CD4-positive, alpha-beta T cell treated with Interleukin-4 for 1 hour (primary cell): ENCODE results near the gene MAT1A.
"Not testable (repeated sequence)": the region's sequence is repeated elsewhere in the genome, so short reads cannot be mapped to it uniquely, and the experiment has no call there.

ENCODE experiments used
- DNase-seq, 2 donors: peaks; one replicate each; pipeline ENCODE4 v3.0.0-alpha.2; 2020 to 2022

Gene MAT1A

DNA sequence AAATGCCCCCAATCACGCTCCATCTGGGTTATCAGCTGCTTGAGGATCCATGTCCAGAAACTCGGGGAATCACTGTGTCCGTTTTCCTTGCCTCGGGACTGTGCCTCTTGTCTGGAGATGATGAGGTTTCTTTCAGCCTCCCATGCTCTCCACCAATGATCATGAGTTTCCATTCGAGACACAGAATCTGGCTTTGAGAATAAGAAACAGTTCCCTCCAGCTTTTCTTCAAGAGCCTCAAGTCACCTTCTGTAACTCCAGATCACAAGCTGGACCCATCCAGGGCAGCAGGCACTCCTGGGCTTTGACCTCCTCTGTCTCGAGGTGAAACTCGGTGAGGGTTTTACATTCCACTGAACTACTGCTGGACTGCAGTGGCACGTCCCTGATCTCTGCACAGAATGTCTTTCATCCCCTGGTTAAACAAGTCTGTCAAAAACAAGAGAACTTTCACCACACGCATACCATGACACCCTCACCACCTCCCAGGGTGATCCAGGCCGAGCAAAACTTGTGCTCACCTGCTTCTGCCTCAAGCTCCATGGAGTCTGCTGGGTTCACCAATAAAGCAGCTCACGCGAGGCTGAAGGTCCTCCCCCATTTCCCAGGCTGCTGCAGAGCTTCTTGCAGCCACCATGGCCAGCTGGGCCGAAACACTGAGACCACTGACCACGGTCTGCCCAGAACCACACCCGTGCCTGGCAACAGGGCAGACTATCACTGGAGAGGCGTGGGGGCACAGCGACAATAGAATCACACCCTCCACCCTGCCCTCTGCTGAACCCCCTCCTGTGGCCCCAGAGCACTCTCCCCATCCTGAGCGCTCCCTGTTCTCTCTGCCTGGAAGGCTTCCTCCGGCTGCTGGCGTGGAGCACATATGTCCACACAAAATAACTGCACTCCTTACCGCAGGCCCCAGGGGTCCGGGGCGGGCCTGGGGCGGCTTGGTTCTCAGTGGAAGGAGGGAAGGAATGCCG lies 25.1 kb downstream of the MAT1A start:
- DNase-seq = no peak

- DNase-seq = no peak
Observed at GRCh38 chr10:80261316-80262030, 28.0 kb downstream of the MAT1A start.

DNA sequence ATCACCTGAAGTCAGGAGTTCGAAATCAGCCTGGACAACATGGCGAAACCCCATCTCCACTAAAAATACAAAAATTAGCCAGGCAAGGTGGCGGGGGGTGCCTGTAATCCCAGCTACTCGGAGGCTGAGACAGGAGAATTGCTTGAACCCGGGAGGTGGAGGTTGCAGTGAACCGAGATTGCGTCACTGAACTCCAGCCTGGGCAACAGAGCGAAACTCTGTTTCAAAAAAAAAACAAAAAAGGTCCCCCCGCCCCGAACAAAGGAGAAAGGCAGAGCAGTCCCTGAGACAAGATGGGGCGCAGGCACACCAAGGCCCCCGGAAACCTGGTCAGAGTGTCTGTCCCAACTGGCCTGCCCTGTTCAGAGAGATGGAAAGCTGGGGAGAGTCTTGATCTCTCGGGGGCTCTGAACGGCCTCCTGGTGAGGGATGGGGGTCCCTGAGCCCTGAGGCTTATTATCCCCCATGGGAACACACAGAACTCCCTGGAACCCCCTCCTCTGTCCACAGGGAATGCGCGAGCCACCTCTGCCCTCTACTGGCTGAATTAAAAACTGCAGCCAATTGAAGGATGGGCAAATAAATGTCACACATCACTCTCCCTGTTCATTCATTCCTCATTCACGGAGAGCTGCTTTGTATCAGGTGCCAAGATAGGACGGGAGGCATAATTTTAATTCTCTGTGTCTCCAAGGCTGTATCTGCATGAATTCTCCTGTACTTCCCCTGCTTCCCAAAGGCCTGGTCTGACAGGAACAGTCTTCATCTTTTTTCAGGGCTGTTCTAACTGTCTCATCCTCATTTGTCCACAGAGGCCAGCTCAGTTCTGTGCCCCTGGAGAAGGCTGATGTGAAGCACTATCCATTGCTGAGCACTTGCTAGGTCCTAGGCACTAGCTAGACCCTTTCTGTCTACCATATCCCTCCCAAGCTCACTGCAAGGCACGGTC lies 28.9 kb downstream of the MAT1A start:
- DNase-seq = peak in 1 of 2 donors; percentile 37

- no peak for DNase-seq
Observed at GRCh38 chr10:80259405-80259871, 30.0 kb downstream of the MAT1A start.

- not testable (repeated sequence) for DNase-seq
Observed at GRCh38 chr10:80256798-80257197, 32.7 kb downstream of the MAT1A start.

- not testable (repeated sequence) for DNase-seq
Observed at GRCh38 chr10:80254726-80255125, 34.7 kb downstream of the MAT1A start.

DNA sequence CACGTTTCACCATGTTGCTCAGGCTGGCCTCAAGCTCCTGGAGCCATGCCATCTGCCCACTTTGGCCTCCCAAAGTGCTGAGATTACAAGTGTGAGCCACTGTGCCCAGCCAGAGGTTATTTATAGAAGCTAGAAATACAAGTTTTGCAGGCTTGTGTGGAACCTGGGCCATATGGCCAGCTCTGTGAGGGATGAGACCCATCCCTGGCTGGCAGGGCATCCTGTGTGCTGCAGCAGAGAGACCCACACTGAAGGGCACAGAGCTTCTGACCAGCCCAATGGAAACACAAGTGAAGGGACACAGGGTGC lies 35.5 kb downstream of the MAT1A start:
- DNase-seq = not testable (repeated sequence)

DNA sequence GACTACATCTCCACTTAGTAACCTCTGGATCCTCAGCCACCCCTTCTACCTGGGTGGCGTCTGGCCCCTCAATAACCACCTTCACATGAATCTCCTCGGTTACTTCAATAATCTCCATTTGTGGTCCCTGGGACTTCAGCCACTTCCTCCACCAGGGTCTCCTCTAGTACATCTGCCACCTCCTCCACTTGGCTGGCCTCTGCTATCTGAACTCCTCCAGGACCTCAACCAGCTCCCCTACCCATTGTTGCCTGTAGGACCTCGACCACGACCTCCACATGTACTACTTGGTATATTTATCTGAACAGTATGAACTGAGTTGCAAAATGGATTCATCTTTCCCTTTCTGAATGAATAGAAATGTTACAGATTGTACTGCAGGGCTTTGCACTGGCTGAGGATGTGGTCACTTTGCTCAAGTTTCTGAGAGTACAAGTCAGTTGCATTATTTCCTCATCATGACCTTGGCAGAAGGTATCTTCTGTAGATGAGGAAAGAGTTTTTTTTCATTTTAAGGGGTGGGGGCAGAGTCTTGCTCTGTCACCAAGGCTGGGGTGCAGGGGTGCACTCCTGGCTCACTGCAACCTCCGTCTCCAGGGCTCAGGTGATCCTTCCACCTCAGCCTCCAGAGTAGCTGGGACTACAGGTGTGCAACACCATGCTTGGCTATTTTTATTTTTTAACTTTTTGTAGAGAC lies 36.0 kb downstream of the MAT1A start:
- DNase-seq = no peak

DNA sequence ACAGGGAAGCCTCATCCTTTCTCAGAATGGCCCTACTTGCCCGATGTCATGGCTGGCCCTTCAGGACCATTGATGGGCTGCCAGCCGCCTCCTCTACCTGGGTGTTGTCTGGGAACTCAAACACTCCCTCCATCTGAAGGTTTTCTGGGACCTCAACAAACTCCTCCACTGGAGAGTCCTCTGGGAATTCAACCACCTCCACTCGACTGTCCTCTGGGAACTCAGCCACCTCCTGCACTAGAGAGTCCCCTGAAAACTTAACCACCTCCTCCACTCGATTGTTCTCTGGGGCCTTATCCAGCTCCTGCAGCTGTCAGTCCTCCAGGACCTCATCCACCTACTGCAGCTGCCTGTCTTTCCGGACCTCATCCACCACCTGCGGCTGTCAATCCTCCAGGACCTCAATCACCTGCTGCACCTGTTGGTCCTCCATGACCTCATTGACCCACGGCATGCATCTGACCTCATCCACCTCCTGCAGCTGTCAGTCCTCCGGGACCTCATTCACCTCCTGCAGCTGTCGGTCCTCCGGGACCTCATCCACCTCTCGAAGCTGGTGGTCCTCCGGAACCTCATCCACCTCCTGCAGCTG lies 37.1 kb downstream of the MAT1A start:
- DNase-seq = no peak

DNA sequence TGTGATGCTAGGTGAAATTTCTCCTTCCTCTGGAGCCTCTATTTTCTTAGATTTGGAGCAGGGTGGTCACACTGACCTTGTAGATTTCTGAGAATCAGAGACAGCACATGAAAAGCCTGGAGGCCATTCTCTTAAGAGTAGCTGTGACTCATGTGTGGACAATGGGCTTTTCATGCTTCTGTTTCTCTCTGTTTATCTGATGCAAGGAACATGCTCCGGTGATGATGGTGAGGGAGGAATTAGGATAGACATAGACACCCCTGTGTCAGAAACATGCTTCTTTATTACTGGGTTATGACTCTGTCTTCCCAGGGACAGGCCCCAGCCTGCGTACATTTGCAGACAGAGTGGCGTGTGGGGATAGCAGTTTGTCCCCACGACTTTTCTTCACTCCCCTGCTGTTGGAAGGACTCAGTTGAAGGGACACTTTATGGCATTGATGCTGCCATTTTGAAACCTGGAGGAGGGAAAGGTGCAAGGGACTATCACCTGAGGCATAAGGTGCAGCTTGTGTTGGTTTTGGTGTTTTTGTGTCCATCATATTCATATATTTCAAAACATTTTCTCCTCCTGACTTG lies 37.7 kb downstream of the MAT1A start:
- DNase-seq = not testable (repeated sequence)

DNA sequence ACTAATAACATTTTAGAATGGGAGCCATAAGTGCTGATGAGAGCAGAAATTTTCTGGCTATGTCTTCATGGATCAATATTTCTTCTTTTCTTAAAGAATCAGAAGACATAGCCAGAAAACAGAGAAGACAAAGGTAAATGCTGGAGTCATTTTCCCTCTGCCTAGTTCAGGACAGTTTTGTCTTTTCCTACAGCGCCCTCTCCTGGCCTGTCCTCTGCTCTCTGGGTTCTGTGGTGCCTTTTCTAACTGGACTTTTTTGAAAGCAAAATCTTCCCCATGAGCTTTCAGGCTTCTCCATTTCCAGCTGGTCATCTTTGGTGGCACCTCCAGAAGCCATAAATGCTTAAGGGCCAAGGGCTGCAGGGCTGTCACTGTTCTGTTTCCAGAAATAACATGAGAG lies 39.1 kb downstream of the MAT1A start:
- DNase-seq = not testable (repeated sequence)

DNA sequence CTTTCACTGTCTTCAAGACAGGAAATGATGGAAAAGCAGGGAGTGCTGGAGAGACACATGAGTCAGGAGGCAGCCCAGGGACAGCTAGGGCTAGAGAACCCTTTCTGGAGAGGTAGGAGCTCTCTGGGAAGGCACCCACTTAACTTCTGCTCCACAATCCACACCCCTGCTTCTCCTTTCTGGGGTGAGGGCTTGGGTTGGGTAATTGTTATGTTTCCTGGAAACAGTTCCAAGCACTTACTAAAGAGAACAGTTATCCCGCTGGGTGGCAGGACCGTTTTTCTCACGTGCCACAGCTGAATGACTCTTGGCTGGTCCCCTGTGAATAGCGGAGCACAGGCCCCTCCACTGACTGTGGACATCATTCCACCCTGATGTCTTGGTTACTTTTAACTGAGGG lies 39.6 kb downstream of the MAT1A start:
- not testable (repeated sequence) for DNase-seq

DNA sequence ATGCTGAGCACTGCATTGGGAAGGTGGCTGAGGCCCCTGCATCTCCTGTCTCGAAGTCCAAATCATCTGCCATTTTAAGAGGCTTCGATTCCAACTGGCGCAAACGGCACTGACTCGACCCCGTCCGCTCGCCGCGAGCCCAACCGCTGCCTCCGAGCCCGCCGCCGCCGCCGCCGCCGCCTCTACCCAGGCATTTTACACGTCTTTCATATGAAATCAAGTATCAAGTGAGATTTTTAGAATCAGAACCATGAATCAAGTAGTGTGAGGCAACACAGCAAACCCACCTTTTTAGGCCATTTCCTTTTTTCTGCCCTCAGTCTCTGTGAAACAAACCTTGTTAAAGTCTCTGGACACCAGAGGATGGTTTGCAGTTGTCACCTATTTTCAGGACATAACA lies 41.8 kb downstream of the MAT1A start:
- DNase-seq = not testable (repeated sequence)

DNA sequence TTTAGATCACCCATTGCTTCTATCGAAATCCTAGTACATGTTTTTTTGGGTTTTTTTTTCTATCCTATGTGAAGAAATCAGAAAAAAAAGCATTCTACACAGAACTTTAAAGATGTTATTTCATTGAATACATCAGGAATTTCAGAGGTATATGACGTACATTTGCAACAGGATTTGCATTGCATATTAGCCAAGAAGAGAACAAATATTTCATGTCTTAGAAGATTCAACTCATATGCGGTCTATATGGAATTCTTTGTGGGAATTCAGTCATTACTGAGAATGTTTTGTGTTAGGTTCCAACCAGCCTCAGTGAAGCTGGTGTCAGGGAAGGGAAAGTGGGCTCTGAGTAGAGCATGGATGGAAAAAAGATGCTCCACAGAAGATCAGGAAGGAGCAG lies 45.1 kb downstream of the MAT1A start:
- not testable (repeated sequence) for DNase-seq

- DNase-seq = not testable (repeated sequence)
Observed at GRCh38 chr10:80242341-80242740, 47.1 kb downstream of the MAT1A start.

GRCh38 chr10:80236457-80236856 lies 53.0 kb downstream of the MAT1A start:
- not testable (repeated sequence) for DNase-seq

DNA sequence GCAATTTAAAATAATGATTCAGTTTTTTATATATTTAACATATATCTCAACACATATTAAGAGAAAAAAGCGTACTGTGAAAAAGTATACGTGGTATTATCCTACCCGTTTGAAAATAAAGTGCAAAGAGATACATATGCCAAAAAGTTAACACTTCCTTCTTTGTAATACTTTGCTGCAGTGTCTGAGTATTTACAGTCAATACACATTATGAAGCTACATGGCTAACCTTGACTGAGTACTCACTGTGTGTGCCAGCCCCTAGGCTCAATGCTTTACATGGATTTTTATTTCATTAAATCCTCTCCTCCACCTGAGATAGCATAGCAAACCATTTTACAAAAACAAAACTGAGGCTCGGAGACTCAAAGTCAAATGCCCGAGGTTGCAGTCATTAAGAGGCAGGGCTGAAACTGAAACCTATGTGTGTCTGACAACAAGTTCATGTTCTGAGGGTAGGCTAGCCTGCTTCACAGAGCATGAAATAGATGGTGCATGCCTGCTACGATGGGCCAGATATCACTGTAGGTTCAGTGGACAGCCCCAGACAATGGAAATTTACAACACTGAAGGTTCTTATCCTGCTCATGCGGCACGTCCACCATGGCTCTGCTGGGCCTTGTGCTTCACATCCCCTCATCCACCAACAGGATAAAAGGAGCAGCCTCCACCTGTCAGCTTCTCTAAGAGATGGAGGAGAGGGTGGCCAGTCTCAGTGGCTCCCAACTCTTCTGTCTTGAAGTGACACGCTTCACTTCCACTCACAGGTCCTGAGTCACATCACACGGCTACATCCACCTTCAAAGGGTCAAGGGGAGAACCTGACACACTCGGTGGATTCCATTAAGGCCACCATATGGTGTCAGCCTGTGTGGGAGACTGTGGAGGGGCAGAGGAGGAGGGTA lies 54.9 kb downstream of the MAT1A start:
- not testable (repeated sequence) for DNase-seq

- DNase-seq = not testable (repeated sequence)
Observed at GRCh38 chr10:80233871-80234270, 55.6 kb downstream of the MAT1A start.

DNA sequence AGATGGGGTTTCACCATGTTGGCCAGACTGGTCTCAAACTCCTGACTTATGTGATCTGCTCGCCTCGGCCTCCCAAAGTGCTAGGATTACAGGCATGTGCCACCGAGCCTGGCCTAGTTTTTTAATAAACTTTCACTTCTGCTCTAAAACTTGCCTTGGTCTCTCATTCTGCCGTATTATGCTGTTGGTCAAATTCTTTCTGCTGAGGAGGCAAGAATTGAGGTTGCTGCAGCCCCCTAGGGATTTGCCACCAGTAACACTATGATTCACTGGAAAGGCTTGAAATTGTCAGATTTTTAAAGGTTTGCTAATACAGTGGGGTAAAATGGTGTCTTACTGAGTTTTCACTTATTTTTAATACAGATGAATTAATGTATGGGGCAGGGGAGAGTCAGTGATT lies 62.7 kb downstream of the MAT1A start:
- DNase-seq = not testable (repeated sequence)

DNA sequence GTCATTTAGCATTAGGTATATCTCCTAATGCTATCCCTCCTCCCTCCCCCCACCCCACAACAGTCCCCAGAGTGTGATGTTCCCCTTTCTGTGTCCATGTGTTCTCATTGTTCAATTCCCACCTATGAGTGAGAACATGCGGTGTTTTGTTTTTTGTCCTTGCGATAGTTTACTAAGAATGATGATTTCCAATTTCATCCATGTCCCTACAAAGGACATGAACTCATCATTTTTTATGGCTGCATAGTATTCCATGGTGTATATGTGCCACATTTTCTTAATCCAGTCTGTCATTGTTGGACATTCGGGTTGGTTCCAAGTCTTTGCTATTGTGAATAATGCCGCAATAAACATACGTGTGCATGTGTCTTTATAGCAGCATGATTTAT lies 66.4 kb downstream of the MAT1A start:
- not testable (repeated sequence) for DNase-seq
